ENCODE data around the gene UPK1A.

- no peak for TF ChIP-seq GATA2 (IDR thresholded peaks at IDR 0.05; ENCODE audit: low read depth, low read length)
- no peak for TF ChIP-seq GATA3 (IDR thresholded peaks at IDR 0.05; ENCODE audit: low read depth, low read length)
Measured at GRCh38 chr19:35639863-35640262, 26.5 kb upstream of the UPK1A start.

All from SH-SY5Y (cell line).